Psoas muscle (tissue), 8 donors: Measurements from ENCODE around the gene VPS54. TPM values are rescaled to one million over a fixed set of nuclear protein-coding genes. Genes with fewer than 3 reads are reported as not detected.

Experiments used
- ATAC-seq, 4 donors: fragments of 200-7000 bp; cut with Tn5 transposase; one replicate each; pipeline ENCODE4 v1.9.1; 2020; ENCODE audit warnings: moderate library complexity in 3 of 4, mild to moderate bottlenecking in 2 of 4
- DNase-seq, 2 donors: peaks; one replicate each; pipeline ENCODE4 v3.0.0-alpha.2; 2020
- H3K27ac ChIP-seq: fragments of 200-600 bp; one replicate; pipeline ENCODE4 v1.8.0; 2022
- H3K27me3 ChIP-seq, 3 donors: fragments of 200-600 bp in 1 of 3; one replicate each; pipeline versions ENCODE4 v1.6.1 to v1.8.0; 2013 to 2022; ENCODE audit warnings: low read length in 2 of 3, mild to moderate bottlenecking in 2 of 3, moderate library complexity in 1 of 3; ENCODE audit not compliant: insufficient read depth in 3 of 3
- H3K36me3 ChIP-seq, 2 donors: fragments of 200-600 bp in 1 of 2; one replicate each; pipeline versions ENCODE4 v1.6.1 to v1.8.0; 2013 to 2022; ENCODE audit warnings: low read depth in 1 of 2, mild to moderate bottlenecking in 1 of 2, moderate library complexity in 1 of 2; ENCODE audit not compliant: insufficient read depth in 1 of 2
- H3K4me1 ChIP-seq: fragments of 200-600 bp; one replicate; pipeline ENCODE4 v1.8.0; 2022
- H3K4me3 ChIP-seq: fragments of 200-600 bp; one replicate; pipeline ENCODE4 v1.8.0; 2022; ENCODE audit warnings: mild to moderate bottlenecking
- H3K9me3 ChIP-seq: fragments of 200-600 bp; one replicate; pipeline ENCODE4 v1.8.0; 2022
- CTCF ChIP-seq: fragments of 200-600 bp; IDR thresholded peaks from one replicate; pipeline ENCODE4 v1.8.0; 2022; ENCODE audit warnings: antibody characterized with exemption
- WGBS, 3 donors: extraction: QIAGEN DNeasy Blood & Tissue Kit; methylation state at CpG; one replicate each; pipeline versions ENCODE4 v1.1.6 to v1.1.7; 2013; 5-methylcytosine and 5-hydroxymethylcytosine counted together
- intact Hi-C, 2 donors: fragments of 100-400 bp; cut with DNase I; formaldehyde crosslinking; loops; one replicate each; pipeline versions ENCODE4 v1.11.0 to v1.14.2; 2022
- polyA plus RNA-seq, 3 donors: library from polyadenylated mRNA; stranded (reverse); fragments of 200-250 nt; gene quantifications; one replicate each; pipeline ENCODE4 v1.2.3, GENCODE V29; 2013
- total RNA-seq, 4 donors: library from RNA; stranded (reverse); fragmentation: NEBNext Ultra II Directional in 2 of 4; extraction: Animal tissue kit (Norgen Biotek cat#: 25700) in 2 of 4; gene quantifications; one replicate each; pipeline versions ENCODE4 v1.2.1 to v1.2.4, GENCODE V29; 2021 to 2023
- donor health status: healthy with polysubstance abuse.
- donor health status: DM: no; HTN: no; CAD: no; lungs with moderate emphysema.
- donor health status: Bipolar disorder and iron deficiency.
- donor health status: healthy.
- donor health status: DM: yes; HTN: yes; CAD: no.
- donor health status: DM: no; HTN: no; CAD: no.
- donor health status: DM: no; HTN: no; CAD: no.
- donor health status: DM: yes; HTN: yes; CAD: no.

VPS54 gene
- total and polyA plus RNA-seq, 7 donors: 5.1 to 9.9 (median 8.2) TPM

GRCh38 chr2:63844616-63845015 lies 174.6 kb downstream of the VPS54 start:
- intact Hi-C loops: loop anchor here (5.0 kb wide), 4 partner anchors 43 to 257 kb away; partner anchors contain the start of genes MDH1 (in 1 of the 2) and WDPCP (in 1 of the 2)
- no peak for ATAC-seq
- DNase-seq: no peak
- H3K27me3 ChIP-seq: no peaks in the 10 kb centered on the region
- peaks cover 0 to 2% of the 10 kb centered on the region in 2 donors for H3K36me3 ChIP-seq
- H3K4me3 ChIP-seq: peak overlapping the region; percentile 76
- H3K27ac ChIP-seq: peak overlapping the region; percentile 96
- WGBS, 3 donors: 50 to 60% (median 53%) methylated on average over 3 of the region's 3 CpGs
- TF ChIP-seq CTCF: no peak
- H3K9me3 ChIP-seq: no peaks in the 10 kb centered on the region
- peaks cover 59% of the 10 kb centered on the region for H3K4me1 ChIP-seq

- Histone ChIP-seq H3K27ac (peak overlapping the region; percentile 96), H3K4me3 (peak overlapping the region; percentile 76), H3K4me1 (peaks cover 51% of the 10 kb centered on the region), H3K9me3 (no peaks in the 10 kb centered on the region), H3K27me3 (no peaks in the 10 kb centered on the region), H3K36me3 (peaks cover 0 to 2% of the 10 kb centered on the region in 2 donors)
- TF ChIP-seq CTCF: no peak
- DNase-seq (no peak), ATAC-seq (no peak)
- intact Hi-C loops: loop anchor here (5.0 kb wide), 4 partner anchors 44 to 256 kb away; partner anchors contain the start of genes MDH1 (in 1 of the 2) and WDPCP (in 1 of the 2)
- WGBS, 3 donors: 54 to 62% (median 56%) methylated on average over 2 of the region's 2 CpGs
Measured at GRCh38 chr2:63843791-63844190, 175.4 kb downstream of the VPS54 start.

GRCh38 chr2:63843093-63843492 lies 176.1 kb downstream of the VPS54 start:
- 39 to 52% (median 48%) methylated on average over 8 of the region's 8 CpGs for whole genome bisulfite sequencing, 3 donors
- ATAC-seq: no peak
- peak overlapping the region; percentile 96 for H3K27ac ChIP-seq

GRCh38 chr2:63842149-63843061 lies 176.8 kb downstream of the VPS54 start:
- TF ChIP-seq CTCF: no peak
- H3K9me3 ChIP-seq: no peaks in the 10 kb centered on the region
- no peaks in the 10 kb centered on the region for H3K27me3 ChIP-seq
- 2 to 3% (median 2%) methylated on average over 24 of the region's 24 CpGs for whole genome bisulfite sequencing, 3 donors
- intact Hi-C loops: loop anchor here (5.0 kb wide), 4 partner anchors 45 to 255 kb away; partner anchors contain the start of genes MDH1 (in 1 of the 2) and WDPCP (in 1 of the 2)
- peak overlapping the region; percentile 76 for H3K4me3 ChIP-seq
- peak overlapping the region; percentile 96 for H3K27ac ChIP-seq
- peaks cover 0 to 2% of the 10 kb centered on the region in 2 donors for H3K36me3 ChIP-seq
- peak; percentile 35 to 60 (median 55) for ATAC-seq
- H3K4me1 ChIP-seq: peaks cover 38% of the 10 kb centered on the region
- peak; percentile 55 to 76 for DNase-seq

More at GRCh38 chr2:63843093-63843492, 176.1 kb downstream of the VPS54 start:
- intact Hi-C loops: loop anchor here (5.0 kb wide), 4 partner anchors 44 to 256 kb away; partner anchors contain the start of genes MDH1 (in 1 of the 2) and WDPCP (in 1 of the 2)
- H3K4me3 ChIP-seq: peak overlapping the region; percentile 76
- H3K9me3 ChIP-seq: no peaks in the 10 kb centered on the region
- H3K27me3 ChIP-seq: no peaks in the 10 kb centered on the region
- H3K36me3 ChIP-seq: peaks cover 0 to 2% of the 10 kb centered on the region in 2 donors
- DNase-seq: no peak
- H3K4me1 ChIP-seq: peaks cover 44% of the 10 kb centered on the region
- TF ChIP-seq CTCF: no peak

Other genes with a start within 250 kb of the VPS54 start
- gene UGP2, start 177.5 kb downstream of the VPS54 start, total RNA-seq: 100 to 1,000 TPM; 402 to 903 (median 596) TPM
- gene UGP2, start 177.5 kb downstream of the VPS54 start, polyA plus RNA-seq: 100 to 1,000 TPM; 391 to 656 (median 520) TPM
- 1 to 10 TPM; 5.7 to 7.6 (median 6.9) TPM for gene PELI1, start 125.0 kb upstream of the VPS54 start, total RNA-seq
- 1 to 10 TPM; 4.4 to 7.1 (median 5.9) TPM for gene PELI1, start 125.0 kb upstream of the VPS54 start, polyA plus RNA-seq